ENCODE data around the gene DMXL1.

DMXL1 gene

DNA sequence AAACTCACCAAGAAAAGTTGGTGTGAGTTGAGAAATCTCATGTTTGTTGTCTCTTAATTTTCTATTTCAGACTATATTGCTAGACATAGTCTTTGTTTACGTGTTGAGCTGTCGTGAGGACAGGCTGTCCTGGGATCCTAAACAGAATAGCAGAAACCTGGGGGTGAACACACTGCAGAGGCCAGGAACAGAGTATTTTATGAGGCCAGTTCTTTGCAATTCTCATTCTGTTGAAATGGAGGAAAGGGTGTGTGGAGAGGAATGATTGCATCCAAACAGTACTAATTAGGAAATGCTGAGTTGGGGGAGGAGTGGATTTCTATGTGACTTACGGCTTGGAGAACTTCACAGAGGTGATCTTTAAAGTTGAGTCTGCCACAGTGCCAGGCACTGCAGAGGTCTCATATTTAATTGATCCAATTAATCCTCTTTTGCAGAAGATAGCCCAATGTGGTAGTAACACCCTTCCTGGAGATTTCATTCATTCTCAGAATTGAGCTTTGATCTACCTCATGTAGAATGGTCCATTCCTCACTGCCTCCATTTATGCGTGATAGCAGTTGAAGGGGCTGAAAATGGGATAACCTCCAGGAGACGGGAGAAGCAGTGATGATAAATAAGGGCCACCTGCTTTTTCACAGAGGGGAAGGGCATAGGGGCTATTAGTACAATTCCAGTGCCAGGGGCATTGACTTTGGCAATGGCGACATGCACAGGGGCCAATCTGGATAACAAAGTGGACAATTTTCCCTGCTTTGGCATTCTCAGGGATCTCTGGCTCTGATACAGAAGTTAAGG, 200.3 kb downstream of the DMXL1 start:
- DNase-seq = no peak

DNA sequence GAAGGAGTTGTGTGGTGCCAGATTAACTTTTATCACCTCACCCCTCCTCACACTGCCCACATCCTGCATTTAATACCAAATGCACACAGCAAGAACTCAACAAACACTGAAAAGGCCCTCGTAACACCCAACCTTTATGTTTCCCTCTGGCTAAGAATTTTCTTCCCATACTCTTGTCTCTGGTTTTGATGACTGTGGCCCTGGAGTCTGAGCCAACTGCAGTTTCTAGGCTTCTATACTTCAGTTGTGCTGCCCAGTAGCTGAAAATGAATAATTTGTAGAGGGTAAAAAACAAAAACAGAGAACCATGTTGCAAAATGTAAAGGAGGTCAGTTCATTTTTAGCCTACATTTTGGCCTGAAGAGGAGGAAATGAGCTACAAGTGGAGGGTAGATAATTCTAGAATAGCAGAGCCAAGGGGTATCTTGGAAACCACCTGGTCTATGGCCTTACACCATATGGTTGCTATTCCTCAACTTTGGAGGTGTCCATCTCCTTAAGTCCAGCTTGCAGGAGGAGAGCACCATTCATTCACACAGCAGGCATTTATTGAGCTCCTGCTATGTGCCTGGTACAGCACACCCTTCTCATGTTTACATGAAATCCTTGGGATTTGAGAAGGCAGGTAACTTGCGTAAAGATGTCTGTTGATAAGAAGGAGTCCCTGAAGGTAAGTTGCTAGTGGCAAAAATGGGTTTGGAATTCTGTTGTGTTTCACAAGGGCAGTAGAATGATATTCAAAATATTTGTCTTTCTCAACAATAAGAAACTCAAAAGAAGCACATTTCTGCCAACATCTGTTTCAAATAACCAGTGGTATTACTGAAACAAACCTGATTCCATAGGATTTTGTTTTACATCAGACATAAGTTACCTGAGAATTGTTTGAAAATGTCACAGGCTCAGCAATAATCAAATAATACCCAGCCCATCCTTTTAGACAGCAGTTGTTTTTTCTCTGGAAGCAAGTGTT, 201.2 kb downstream of the DMXL1 start:
- DNase-seq = no peak

DNA sequence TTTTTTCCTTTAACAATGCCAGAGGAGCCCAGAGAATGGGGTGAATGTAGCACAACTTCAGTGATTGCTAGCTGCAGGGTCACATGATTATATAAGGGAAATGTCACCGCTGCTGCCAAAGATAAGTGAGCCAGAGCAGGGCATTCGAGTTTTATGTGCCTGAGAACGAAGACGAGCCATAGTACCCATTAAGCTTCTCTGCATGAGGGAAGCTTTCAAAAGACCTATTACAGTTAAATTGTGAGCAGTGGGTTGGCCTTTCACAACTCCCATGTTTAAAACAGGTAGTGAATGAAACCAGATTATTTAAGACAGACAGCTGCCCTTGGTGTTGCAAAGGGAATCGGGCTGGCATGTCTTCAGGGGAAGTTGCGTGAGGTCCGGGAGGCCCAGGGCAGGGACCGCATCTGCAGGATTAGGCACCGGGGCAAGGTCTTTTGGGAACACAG, 202.5 kb downstream of the DMXL1 start:
- DNase-seq = no peak

DNA sequence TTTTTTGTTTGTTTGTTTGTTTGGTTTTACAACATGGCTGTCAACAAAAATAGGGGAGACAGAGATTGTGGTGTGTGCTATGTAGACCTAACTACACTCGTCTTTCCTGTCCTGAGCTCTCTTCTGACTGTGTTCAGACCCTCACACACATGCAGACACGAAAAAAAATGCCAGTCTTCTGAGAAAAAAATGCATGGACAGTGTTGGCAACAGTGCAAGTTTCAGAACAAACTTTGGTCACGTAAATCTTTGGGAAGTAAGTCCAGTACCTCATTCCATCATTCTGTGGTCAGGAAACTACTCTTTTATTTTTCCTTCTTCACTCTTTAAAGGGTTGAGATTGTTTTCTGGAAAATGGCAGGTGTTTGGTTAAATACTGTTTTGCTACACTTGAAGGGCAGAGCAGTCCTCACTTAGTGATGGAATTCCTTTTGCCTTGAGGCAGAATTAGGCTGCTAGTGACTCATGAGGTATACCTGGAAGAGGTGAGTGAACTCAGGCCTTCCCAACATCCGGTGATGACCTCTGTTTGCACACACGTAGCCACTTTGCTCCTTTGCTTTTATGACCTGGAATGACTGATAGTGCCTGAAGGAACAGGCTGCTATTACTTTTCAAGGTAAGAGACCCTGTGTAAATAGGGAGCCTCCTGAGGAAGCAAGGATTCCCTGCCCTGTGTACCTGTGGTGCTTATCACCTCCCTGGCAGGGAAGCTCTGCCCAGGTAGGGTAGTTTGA, 203.3 kb downstream of the DMXL1 start:
- no peak for DNase-seq

DNA sequence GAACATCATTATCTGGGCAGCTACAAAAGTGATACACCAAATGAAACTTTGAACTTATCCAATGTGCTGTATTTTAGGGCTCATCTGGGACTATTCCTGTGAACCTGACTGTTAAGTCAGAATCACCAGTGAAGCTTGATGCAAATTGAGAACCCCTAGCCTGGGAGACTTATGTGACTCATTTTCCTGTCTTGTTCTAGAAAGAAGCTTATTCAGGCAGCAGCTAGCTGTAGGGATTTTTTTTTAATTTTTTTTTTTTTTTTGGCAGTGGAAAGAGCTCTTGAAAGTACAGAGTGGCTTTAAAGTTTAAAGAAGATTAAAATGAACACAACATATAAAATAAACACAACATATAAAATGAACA, 203.9 kb downstream of the DMXL1 start:
- DNase-seq = peak; percentile 87

DNA sequence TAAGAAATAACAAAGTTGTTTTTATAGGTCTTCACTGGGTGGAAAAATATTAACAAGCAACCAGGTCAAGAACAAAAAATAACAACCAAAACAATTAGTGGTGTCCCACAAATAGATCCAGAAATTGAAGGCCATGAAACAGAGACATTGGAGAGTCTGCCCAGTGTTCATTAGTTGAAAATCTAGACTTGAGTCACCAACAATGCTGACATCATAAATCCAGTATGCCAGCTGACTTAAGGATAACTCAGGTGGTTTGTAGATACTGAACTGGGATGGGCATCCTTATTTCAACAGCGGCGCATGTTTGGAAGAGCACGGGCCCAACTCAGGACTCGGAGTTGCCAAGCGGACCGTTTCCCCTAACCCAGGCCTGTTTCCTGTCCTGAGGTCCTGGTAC, 204.3 kb downstream of the DMXL1 start:
- peak; percentile 40 for DNase-seq

DNA sequence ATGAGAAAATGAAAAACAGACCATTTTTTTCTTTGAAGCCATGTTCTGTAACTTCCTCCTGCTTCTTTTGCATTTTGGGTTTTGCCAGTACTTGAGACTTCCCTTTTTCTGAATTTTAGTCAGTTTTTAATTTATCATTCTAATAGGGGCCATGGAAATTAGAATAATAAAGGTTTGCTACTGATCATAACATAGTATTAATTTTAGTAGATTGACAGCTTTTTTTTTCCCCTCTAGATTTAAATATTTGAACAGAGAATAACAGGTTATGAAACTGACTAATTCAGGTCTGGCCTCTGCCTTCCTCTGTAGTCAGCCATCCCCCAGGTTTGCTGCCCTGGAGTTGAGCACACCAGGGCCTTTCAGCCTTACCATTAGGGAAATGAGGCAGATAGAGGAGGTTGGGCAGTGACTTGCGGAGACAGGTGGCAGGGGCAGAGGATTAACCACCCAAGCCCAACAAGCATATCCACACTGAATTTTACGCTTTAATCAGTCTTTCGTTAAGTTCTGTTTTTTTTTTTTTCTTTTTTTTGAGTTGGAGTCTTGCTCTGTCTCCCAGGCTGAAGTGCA, 204.8 kb downstream of the DMXL1 start:
- DNase-seq = peak; percentile 67

DNA sequence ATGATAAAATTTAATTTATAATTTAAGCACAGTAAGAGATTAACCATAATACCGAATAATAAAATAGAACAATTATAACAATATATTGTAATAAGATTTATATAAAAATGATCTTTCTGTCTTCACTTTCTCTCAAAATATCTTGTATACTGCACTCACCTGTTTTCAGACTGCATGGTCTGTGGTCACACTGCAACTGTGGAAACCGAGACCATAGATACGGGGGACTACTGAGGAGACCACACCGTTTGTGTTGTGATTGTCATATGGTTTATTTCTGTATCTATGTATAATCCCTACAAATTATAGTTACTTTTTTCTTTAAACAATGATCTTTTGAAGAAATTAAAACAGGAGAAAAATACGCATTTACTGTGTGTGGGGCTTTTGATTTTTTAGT, 206.1 kb downstream of the DMXL1 start:
- no peak for DNase-seq

DNA sequence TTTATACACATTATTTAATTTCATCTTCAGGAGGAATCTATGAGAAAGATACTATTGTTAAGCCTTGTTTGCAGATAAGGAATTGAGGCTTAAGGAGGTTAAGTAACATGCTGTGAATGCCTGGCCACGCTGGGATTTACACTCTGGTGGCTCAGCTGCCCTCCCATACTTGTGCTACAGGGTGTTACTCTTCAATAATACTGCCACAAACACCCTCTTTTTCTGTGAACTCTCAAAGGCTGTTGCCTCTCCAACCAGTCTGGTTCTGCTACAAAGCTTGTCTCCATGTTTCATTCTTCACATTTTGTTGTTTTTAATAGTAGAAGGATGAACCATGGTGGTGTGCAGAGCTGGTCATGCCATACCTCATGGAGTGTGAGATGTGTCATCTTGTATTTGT, 208.2 kb downstream of the DMXL1 start:
- DNase-seq = no peak

DNA sequence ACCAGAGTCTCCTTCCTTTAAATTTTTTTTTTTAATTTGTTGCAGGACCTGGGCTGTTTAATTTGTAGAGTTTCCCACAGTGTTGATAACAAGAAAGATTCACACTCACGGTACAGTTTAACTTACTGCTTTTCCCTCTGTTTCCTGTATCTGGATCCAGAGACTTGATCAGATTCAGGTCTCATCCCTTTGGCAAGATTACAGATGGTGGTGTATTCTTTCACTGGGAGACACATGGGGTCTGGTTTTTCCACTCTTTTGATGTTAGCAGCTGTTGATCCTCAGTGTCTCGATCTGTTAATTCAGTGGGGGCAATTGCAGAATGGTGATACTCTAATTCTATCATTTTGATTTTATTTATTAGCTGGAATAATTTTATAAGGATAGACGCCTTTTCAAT, 209.5 kb downstream of the DMXL1 start:
- DNase-seq = no peak

DNA sequence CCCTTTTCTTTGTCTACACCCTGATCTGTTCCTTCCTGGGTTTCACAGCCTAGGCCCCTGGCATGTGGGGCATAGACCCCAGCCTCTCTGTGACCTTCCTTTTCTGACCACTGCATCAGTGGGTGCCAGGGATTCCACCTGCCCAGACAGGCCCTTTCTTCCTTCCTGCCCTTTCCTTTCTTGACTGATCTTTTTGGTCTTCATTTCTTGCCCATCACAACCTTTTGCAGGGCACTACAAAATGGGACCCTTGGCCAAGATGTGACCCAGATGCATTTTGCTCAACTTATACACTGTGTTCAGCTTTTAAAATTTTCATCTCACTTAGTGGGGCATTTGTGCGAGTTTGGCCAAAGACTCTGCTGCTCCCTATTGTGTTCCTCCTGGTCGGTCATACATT, 211.7 kb downstream of the DMXL1 start:
- no peak for DNase-seq

DNA sequence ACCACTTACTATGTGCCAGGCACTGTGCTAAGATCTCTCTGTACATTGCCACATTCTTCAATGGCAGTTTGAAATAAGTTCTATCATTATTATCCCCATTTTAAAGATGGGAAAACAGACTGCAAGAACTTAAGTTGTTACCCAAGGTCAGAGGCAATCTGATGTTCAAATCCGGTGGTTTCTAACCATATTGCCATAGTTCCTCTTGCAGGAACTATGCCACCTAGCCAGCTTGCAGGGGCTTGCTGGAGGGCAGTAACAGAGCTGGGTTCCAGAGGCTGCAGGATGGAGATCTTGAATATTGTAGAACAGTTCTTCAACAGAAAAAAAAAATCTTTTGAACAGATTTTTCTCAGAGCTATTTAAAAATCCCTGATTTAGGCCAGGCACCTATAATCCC, 213.1 kb downstream of the DMXL1 start:
- no peak for DNase-seq

DNA sequence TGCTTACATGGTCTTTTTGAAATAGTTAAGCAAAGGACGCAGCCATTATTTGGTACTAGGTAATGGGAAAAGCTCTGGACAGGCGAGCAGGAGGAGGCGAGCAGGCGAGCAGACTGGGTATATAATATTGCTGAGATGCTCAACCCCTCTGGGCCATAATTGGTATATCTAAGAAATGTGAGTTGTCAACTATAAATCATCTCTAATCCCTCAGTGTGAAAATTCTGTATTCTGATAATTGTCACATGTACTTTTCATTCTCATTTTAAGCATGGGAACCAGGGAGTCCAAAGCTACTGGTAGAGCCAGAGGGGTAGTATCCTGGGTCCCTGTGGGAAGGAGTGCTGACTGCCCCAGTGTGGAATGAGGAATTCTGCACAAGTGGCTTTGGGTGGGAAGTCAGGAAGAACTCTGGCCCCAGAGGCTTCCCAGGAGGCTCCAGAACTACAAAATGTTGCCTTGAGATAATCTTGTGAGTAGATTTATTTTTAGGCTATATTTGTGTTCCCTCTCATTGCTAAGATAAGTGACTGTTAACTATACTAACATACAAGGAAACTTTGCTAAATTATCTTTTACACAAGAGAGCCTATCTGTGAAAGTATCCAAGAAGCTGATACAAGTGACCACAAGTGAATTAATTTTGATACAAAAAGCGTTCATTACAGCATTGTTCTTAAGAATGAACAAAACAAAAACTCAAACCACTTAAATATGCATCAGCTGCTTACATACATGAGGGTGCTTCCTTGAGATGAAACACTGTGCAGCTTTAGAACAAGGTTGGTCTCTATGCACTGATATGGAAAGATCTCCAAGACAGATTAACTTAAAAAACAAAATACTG, 214.4 kb downstream of the DMXL1 start:
- DNase-seq = no peak

DNA sequence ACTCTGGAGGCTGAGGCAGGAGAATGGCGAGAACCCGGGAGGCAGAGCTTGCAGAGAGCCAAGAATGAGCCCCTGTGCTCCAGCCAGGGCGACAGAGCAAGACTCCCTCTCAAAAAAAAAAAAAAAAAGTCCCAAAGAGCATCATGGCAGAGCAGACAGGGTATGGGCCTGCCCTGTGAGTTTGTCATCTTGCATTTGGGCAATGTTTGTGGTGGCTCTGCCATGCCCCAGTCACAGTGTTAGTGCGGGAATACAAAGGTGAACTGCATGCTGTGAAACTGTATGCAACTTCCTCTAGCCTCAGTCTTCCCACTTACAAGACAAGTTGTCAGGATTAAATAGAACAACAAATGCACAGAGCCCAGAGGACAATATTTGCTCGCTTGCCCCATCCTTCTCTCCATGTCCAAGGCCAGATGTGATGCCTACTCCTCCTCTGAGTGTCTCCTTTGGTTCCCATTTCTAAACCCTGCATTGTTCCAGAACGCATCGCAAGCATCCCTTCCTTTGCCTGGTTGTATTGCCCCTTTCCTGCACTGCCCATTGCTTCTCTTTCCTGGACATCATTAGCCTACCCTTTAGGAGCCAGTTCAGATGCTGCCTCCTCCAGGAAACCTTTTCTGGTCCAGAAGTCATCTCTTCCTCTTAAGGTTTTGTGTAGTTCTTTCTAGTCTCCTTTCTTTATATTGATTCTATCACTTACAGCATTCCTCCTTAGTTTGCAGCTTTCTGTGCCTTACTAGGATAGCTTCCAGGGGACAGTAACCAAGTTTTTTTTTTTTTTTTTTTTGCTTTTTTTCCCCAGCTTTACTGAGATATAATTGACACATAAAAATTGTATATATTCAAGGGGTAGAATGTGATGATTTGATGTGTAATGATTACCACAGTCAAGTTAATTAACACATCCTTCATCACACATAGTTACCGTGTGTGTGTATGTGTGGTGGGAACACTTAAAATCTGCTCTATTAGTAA, 215.9 kb downstream of the DMXL1 start:
- no peak for DNase-seq

DNA sequence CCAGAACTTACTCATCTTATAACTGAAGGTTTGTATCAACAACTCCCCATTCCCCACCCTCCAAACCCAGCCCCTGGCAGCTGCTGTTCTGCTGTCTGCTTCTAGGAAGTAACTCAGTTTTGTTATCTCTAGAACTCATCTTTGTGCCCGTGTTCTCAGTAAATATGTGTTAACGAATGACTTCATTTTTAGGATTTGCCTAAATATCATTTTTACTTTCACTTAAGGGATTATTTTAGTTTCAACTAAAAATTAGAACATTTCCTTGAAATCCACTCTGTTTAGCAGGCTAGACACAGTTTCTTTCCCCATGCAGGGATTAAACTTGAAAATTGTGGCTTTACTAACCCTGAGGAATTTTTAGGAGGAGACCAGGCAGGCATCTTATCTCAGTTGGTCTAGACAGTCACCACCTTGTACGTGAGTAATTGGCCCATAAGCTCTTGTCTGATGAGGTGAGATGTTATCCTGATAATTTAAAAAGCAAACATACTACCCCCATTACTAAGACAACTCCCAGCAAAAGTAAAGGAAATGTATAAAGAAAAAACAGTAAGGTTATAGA, 216.7 kb downstream of the DMXL1 start:
- DNase-seq = peak; percentile 74

DNA sequence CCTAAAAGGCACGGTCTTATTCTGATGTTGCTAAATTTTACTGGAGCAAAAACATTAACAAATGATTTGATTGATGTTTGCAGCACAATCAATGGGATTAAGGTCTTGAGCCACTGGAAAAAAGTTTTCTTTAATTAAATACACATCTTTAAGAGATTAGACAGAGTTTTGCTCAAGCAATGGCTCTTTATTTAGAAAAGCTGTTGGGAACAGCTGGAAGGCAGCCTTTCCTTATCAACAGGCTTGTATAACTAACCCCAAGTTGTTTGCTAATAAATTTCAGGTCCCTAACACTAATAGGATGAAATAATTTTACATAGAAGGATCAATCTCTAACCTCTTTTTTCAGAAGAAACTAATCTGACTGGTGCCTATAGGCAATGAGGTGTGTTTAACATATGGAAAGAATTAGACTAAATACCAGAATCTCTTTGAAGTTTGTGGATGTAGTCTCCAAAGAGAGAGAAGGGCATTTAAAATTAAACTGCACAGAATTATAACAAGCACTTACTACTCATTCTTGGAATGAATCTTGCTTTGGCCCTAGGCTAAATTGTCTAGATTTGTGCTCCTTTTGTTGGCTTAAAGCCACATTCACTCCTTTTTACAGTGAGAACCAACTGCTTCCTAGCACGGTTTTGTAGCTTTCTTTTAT, 217.6 kb downstream of the DMXL1 start:
- no peak for DNase-seq

DNA sequence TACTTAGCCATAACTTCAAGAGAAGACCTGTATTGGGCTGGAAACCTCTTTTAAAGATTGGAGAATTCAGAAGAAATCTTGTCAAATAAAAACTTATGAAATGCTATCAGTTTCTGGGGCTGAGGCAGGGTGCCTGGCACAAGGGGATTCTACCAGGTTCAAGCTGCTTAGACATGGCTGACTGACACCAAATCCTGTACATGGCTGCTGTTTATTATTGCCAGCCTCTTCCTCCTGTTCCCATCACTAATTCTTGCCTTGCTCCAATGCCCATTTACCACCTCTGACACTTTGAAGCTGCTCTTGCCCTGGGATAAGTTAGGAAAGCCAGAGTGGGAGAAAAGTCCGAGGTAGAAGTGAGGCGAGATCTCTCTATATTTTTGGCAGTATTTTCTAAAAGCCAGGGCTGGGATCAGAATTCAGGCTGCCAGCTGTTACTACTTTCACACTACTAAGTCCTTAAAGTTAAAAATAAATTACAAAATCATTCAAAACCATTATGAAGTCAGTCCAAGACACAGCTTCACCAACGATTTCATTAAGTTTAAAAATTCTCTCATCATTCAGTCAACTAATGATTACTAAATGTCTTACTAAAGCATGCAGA, 218.7 kb downstream of the DMXL1 start:
- no peak for DNase-seq

DNA sequence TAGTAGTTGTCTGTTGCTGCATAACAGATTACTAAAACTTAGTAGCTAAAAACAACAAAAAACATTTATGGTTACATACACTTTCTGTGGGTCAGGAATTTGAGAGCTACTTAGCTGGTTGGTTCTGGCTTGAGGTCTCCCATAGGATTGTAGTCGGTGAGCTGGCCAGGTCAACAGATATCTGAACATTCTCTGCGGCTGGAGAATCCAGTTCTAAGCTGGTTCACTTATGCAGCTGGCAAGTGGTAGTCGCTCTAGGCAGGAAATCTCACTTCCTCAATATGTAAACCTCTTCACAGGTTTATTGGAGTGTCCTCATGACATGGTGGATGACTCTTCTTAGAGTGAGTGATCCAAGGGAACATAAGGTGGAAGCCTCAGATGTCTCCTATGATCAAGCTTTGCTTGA, 219.3 kb downstream of the DMXL1 start:
- DNase-seq = peak; percentile 48

DNA sequence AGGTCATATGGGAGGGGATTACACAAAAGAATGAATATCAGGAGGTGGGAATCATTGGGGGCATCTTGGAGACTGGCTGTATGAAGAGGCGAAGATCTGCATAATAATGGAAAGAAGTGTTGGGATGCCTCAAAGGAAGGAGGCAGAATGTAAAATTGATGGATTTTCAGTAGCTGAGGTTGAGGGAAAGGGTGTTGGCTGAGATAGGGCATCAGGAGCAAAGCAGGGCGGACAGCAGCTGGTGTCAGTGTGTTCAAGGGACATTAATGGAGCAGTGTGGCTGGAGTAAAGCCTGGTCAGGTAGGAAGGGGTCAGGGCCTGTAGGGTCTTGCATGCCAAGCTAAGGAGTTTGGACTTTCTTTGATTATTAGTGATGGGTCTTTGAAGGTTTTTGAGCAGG, 219.7 kb downstream of the DMXL1 start:
- DNase-seq = no peak

Data from activated CD4-positive, alpha-beta T cell treated with anti-CD3 and anti-CD28 coated beads, Interleukin-2, amount 50 U/mL, for 16 hours (primary cell).